ENCODE measurements around the gene STOM.

Gene STOM

DNA sequence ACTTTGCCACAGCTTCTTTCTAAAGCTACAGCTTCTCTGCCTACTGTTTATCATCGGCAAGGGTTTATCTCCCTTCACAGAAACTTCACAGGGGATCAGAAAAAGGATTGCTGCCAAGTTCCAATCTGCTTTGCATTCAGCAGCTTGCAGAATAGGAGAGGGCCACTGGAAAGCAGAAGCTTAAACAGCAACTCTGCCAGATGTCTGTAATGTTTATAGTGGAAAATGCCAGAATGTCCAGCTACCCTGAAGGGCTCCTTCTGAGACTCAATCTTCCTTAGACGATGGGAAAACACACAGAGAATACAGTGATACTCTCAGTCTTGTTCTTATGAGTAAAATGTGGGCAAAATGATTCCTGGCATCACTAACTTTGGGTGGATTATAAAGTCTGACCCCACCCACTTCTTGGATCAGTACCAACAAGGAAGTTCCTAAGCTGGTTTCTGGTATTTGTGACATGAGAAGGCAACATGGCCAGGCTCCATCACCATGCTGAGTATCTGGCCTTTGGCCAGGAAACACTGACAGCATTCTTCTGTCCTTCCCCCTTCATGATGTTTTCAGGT is 19.0 kb downstream of the STOM start:
- H4K20me1 ChIP-seq (ENCODE audit: insufficient read depth) = no peaks in the 10 kb centered on the region
- 0 out of 2 replicates have a peak, but pooled peaks cover 2% of the 10 kb centered on the region for H3K36me3 ChIP-seq (ENCODE audit: insufficient read depth)
- peaks cover 8% of the 10 kb centered on the region for H3K4me1 ChIP-seq (ENCODE audit: low read depth, poor library complexity, severe bottlenecking)
- no peak overlapping the region for H2AFZ ChIP-seq (ENCODE audit: low read depth)
- no peak overlapping the region for H3K4me2 ChIP-seq
- H3K27ac ChIP-seq = no peak overlapping the region
- no peak for TF ChIP-seq CTCF (conservative IDR thresholded peaks at IDR 0.05; ENCODE audit: low read depth, low read length)
- no peak overlapping the region for H3K4me3 ChIP-seq (IDR thresholded peaks at IDR 0.05; ENCODE audit: insufficient read depth, low read depth, low read length)
- no peaks in the 10 kb centered on the region for H3K79me2 ChIP-seq (ENCODE audit: insufficient read depth, low read depth)
- H3K9ac ChIP-seq = no peak overlapping the region
- no peaks in the 10 kb centered on the region for H3K27me3 ChIP-seq (ENCODE audit: insufficient read depth, low read depth)

DNA sequence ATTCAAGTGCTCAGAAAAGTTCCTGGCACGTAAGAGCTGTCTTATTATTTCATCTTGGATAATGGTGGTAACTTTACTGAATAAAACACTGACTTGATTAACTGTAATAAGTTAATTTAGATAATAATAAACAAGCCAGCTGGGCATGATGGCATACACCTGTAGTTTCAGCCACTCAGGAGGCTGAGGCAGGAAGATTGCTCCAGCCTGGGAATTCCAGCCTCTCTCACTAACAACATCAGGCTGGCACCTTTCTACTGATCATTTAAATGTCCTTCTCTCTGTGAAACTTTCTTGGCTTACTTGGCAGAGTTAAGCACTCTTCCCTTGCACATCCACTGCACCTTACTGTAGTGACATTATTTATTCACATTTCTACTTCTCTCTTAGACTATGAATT is 20.0 kb downstream of the STOM start:
- Histone ChIP-seq H3K9ac (no peak overlapping the region), H4K20me1 (ENCODE audit: insufficient read depth) (no peaks in the 10 kb centered on the region), H2AFZ (ENCODE audit: low read depth) (no peak overlapping the region), H3K4me3 (IDR thresholded peaks at IDR 0.05; ENCODE audit: insufficient read depth, low read depth, low read length) (no peak overlapping the region), H3K79me2 (ENCODE audit: insufficient read depth, low read depth) (no peaks in the 10 kb centered on the region), H3K4me1 (ENCODE audit: low read depth, poor library complexity, severe bottlenecking) (peaks cover 18% of the 10 kb centered on the region), H3K27ac (no peak overlapping the region), H3K36me3 (ENCODE audit: insufficient read depth) (0 out of 2 replicates have a peak, but pooled peaks cover 2% of the 10 kb centered on the region), H3K4me2 (no peak overlapping the region), H3K27me3 (ENCODE audit: insufficient read depth, low read depth) (no peaks in the 10 kb centered on the region)
- no peak for TF ChIP-seq CTCF (conservative IDR thresholded peaks at IDR 0.05; ENCODE audit: low read depth, low read length)

DNA sequence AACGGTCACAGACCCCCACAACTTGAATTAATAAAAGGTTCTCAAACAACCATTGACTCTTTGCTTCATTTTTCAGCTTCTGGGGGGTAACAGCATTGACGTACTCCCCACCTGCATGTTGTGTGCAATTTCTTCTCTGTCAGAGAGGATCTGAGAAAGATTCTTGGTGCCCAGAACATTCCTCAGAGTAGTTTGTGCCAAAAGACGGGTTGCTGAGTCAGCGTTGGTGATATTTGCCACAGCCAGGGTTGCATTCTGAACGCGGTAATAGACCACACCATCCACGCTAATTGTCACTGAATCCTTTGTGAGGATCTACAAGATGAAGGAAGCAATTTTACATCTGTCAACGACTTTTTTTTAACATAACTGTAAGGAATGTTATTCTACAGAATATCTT is 21.0 kb downstream of the STOM start:
- H3K27me3 ChIP-seq (ENCODE audit: insufficient read depth, low read depth) = no peaks in the 10 kb centered on the region
- H3K4me2 ChIP-seq = no peak overlapping the region
- H3K79me2 ChIP-seq (ENCODE audit: insufficient read depth, low read depth) = no peaks in the 10 kb centered on the region
- peaks cover 28% of the 10 kb centered on the region for H3K4me1 ChIP-seq (ENCODE audit: low read depth, poor library complexity, severe bottlenecking)
- no peak overlapping the region for H3K27ac ChIP-seq
- H3K36me3 ChIP-seq (ENCODE audit: insufficient read depth) = 0 out of 2 replicates have a peak, but pooled peaks cover 2% of the 10 kb centered on the region
- H4K20me1 ChIP-seq (ENCODE audit: insufficient read depth) = peaks cover 4% of the 10 kb centered on the region; the same call in 1 of the 2 replicates
- H3K4me3 ChIP-seq (IDR thresholded peaks at IDR 0.05; ENCODE audit: insufficient read depth, low read depth, low read length) = no peak overlapping the region
- TF ChIP-seq CTCF (conservative IDR thresholded peaks at IDR 0.05; ENCODE audit: low read depth, low read length) = no peak
- no peak overlapping the region for H3K9ac ChIP-seq
- H2AFZ ChIP-seq (ENCODE audit: low read depth) = no peak overlapping the region

GRCh38 chr9:121348221-121348620 is 21.8 kb downstream of the STOM start:
- Histone ChIP-seq H3K9ac (no peak overlapping the region), H3K4me2 (no peak overlapping the region), H3K36me3 (ENCODE audit: insufficient read depth) (0 out of 2 replicates have a peak, but pooled peaks cover 2% of the 10 kb centered on the region), H3K4me3 (IDR thresholded peaks at IDR 0.05; ENCODE audit: insufficient read depth, low read depth, low read length) (no peak overlapping the region), H3K4me1 (ENCODE audit: low read depth, poor library complexity, severe bottlenecking) (peaks cover 36% of the 10 kb centered on the region), H4K20me1 (ENCODE audit: insufficient read depth) (peaks cover 4% of the 10 kb centered on the region; the same call in 1 of the 2 replicates), H2AFZ (ENCODE audit: low read depth) (no peak overlapping the region), H3K79me2 (ENCODE audit: insufficient read depth, low read depth) (no peaks in the 10 kb centered on the region), H3K27ac (no peak overlapping the region), H3K27me3 (ENCODE audit: insufficient read depth, low read depth) (no peaks in the 10 kb centered on the region)
- TF ChIP-seq CTCF (conservative IDR thresholded peaks at IDR 0.05; ENCODE audit: low read depth, low read length) = no peak

All from KMS-11 (cell line).